ENCODE measurements around the gene COL25A1. TPM values are rescaled to one million over a fixed set of nuclear protein-coding genes. Genes with fewer than 3 reads are reported as not detected.
"Not testable (repeated sequence)": the region's sequence is repeated elsewhere in the genome, so short reads cannot be mapped to it uniquely, and the experiment has no call there.

The COL25A1 gene
- polyA plus RNA-seq, 1 experiment, result not detected

- DNase-seq (ENCODE audit: low read depth), result no peak
- CTCF ChIA-PET, result no interaction called here
- POLR2A ChIA-PET, result no interaction called here
Observed at GRCh38 chr4:109148577-109149075, 153.8 kb downstream of the COL25A1 start.

DNA sequence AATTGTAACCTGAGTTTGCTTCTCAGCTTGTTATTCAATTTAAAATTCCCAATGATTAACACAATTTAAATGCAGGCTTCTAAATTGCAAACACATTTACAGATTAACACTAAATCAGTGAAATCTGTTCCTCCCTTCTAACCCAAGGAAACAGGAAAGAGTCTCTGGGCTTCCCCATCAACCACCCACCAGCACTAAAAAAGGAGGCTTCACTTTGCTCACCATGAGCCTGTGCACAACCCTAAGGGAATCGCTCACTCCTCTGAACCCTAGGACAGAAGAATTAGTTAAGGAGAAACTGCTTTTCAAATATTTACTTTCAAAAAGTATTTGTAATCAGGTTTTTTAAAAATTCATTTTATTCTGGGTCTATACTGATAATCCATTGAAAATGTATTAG, 155.3 kb downstream of the COL25A1 start:
- DNase-seq (ENCODE audit: low read depth), result no peak
- TF ChIP-seq CTCF (IDR thresholded peaks at IDR 0.05; ENCODE audit: insufficient read depth, low read depth, low read length), result no peak
- no peaks in the 10 kb centered on the region for H3K36me3 ChIP-seq (ENCODE audit: control insufficient read depth, insufficient read depth, low read length)
- H3K27me3 ChIP-seq (ENCODE audit: control insufficient read depth, insufficient read depth, low read length), result no peaks in the 10 kb centered on the region
- H3K4me3 ChIP-seq (ENCODE audit: low read depth, low read length), result no peak overlapping the region
- CTCF ChIA-PET, result interaction anchor here (0.6 kb wide), 1 partner anchor 57 kb away, joined by 3 read pairs; no protein-coding TSS in a partner anchor
- POLR2A ChIA-PET, result no interaction called here

More at GRCh38 chr4:109148577-109149075, 153.8 kb downstream of the COL25A1 start:
- TF ChIP-seq CTCF (IDR thresholded peaks at IDR 0.05; ENCODE audit: insufficient read depth, low read depth, low read length), result no peak
- H3K27me3 ChIP-seq (ENCODE audit: control insufficient read depth, insufficient read depth, low read length), result no peaks in the 10 kb centered on the region
- H3K4me3 ChIP-seq (ENCODE audit: low read depth, low read length), result no peak overlapping the region
- no peaks in the 10 kb centered on the region for H3K36me3 ChIP-seq (ENCODE audit: control insufficient read depth, insufficient read depth, low read length)

DNA sequence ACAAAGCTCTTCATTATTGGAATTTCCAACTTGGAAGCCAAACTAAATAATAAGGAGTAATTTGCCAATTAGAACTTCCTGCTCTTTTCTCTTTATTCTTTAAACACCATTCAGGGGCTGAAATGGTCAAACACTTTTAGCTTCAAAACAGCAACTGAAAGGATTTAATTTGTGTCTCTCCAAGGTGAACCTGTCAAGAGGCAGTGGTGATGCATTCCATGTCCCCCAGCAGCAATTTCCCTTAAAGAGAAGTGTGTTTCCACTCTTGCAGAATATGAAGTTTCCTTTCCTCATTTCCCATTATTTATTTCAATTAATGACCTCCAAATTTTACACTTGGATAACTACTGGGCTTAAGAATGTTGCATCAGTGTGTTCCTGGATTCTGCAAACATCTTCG, 156.0 kb downstream of the COL25A1 start:
- no peak for DNase-seq (ENCODE audit: low read depth)
- CTCF ChIA-PET, result no interaction called here

DNA sequence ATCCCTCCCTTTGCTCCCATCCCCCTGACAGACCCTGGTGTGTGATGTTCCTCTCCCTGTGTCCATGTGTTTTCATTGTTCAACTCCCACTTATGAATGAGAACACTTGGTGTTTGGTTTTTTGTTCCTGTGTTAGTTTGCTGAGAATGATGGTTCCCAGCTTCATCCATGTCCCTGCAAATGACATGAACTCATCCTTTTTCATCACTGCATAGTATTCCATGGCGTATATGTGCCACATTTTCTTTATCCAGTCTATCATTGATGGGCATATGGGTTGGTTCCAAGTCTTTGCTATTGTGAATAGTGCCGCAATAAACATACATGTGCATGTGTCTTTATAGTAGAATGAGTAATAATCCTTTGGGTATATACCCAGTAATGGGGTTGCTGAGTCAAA, 164.3 kb downstream of the COL25A1 start:
- H3K36me3 ChIP-seq (ENCODE audit: control insufficient read depth, insufficient read depth, low read length); CTCF ChIA-PET; H3K4me3 ChIP-seq (ENCODE audit: low read depth, low read length); POLR2A ChIA-PET; DNase-seq (ENCODE audit: low read depth); H3K27me3 ChIP-seq (ENCODE audit: control insufficient read depth, insufficient read depth, low read length): not testable (repeated sequence)

More for the DNA sequence above, 156.0 kb downstream of the COL25A1 start:
- Histone ChIP-seq H3K4me3 (ENCODE audit: low read depth, low read length) (no peak overlapping the region), H3K36me3 (ENCODE audit: control insufficient read depth, insufficient read depth, low read length) (no peaks in the 10 kb centered on the region), H3K27me3 (ENCODE audit: control insufficient read depth, insufficient read depth, low read length) (no peaks in the 10 kb centered on the region)
- no peak for TF ChIP-seq CTCF (IDR thresholded peaks at IDR 0.05; ENCODE audit: insufficient read depth, low read depth, low read length)
- POLR2A ChIA-PET, result no interaction called here

- DNase-seq (ENCODE audit: low read depth), result no peak
- TF ChIP-seq CTCF (IDR thresholded peaks at IDR 0.05; ENCODE audit: insufficient read depth, low read depth, low read length), result no peak
- Histone ChIP-seq H3K36me3 (ENCODE audit: control insufficient read depth, insufficient read depth, low read length) (no peaks in the 10 kb centered on the region), H3K27me3 (ENCODE audit: control insufficient read depth, insufficient read depth, low read length) (no peaks in the 10 kb centered on the region), H3K4me3 (ENCODE audit: low read depth, low read length) (no peak overlapping the region)
- ChIA-PET POLR2A (no interaction called here), CTCF (no interaction called here)
Observed at GRCh38 chr4:109134921-109135320, 167.5 kb downstream of the COL25A1 start.

DNA sequence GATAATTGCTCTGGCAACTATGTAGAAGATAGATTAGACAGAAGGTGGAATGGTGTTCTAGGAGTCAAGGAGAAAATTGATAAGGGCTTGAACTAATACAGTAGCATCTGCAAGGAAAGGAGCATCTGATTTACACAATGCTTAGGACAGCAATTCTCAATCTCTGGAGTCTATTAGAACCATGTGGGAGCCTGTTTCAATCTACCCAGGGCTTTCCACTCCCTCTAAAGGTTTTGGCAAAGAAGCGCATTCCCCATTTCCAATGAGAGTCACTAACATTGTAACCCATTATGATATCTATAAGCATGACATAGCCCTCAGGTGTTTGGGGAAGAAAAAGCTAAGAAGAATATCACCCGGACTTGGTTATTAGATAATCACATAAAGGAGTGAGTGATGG, 168.2 kb downstream of the COL25A1 start:
- no peaks in the 10 kb centered on the region for H3K36me3 ChIP-seq (ENCODE audit: control insufficient read depth, insufficient read depth, low read length)
- ChIA-PET CTCF (no interaction called here), POLR2A (no interaction called here)
- DNase-seq (ENCODE audit: low read depth), result no peak
- H3K27me3 ChIP-seq (ENCODE audit: control insufficient read depth, insufficient read depth, low read length), result no peaks in the 10 kb centered on the region
- TF ChIP-seq CTCF (IDR thresholded peaks at IDR 0.05; ENCODE audit: insufficient read depth, low read depth, low read length), result no peak
- H3K4me3 ChIP-seq (ENCODE audit: low read depth, low read length), result no peak overlapping the region

All from BJ (cell line).